NCI-H2227 (cell line): ENCODE measurements around the gene SLC25A26.
"Not testable (repeated sequence)": the region's sequence is repeated elsewhere in the genome, so short reads cannot be mapped to it uniquely, and the experiment has no call there.

Experiments
- DNase-seq: peaks from one replicate; lab custom pipeline; 2025; ENCODE audit not compliant: unreplicated experiment; lab: John Stamatoyannopoulos, UW

The SLC25A26 gene

GRCh38 chr3:66268864-66269263 is 48.1 kb downstream of the SLC25A26 start:
- no peak for DNase-seq

GRCh38 chr3:66269411-66269810 is 48.6 kb downstream of the SLC25A26 start:
- no peak for DNase-seq

GRCh38 chr3:66270288-66270687 is 49.5 kb downstream of the SLC25A26 start:
- no peak for DNase-seq

GRCh38 chr3:66270701-66271100 is 49.9 kb downstream of the SLC25A26 start:
- no peak for DNase-seq

- no peak for DNase-seq
Observed at GRCh38 chr3:66271231-66271630, 50.4 kb downstream of the SLC25A26 start.

- DNase-seq = no peak
Observed at GRCh38 chr3:66272016-66272415, 51.2 kb downstream of the SLC25A26 start.

GRCh38 chr3:66274837-66275236 is 54.0 kb downstream of the SLC25A26 start:
- not testable (repeated sequence) for DNase-seq

- DNase-seq = peak; percentile 64
Observed at GRCh38 chr3:66276705-66277274, 56.0 kb downstream of the SLC25A26 start.

- no peak for DNase-seq
Observed at GRCh38 chr3:66279168-66279567, 58.4 kb downstream of the SLC25A26 start.

- DNase-seq = no peak
Observed at GRCh38 chr3:66280304-66280703, 59.5 kb downstream of the SLC25A26 start.

- not testable (repeated sequence) for DNase-seq
Observed at GRCh38 chr3:66291922-66292321, 71.1 kb downstream of the SLC25A26 start.

- DNase-seq = no peak
Observed at GRCh38 chr3:66297260-66297873, 76.6 kb downstream of the SLC25A26 start.

- DNase-seq = no peak
Observed at GRCh38 chr3:66297900-66298299, 77.1 kb downstream of the SLC25A26 start.

- DNase-seq = no peak
Observed at GRCh38 chr3:66298591-66298990, 77.8 kb downstream of the SLC25A26 start.

GRCh38 chr3:66299085-66299484 is 78.3 kb downstream of the SLC25A26 start:
- DNase-seq = not testable (repeated sequence)

- DNase-seq = peak; percentile 65
Observed at GRCh38 chr3:66299891-66300290, 79.1 kb downstream of the SLC25A26 start.

GRCh38 chr3:66302288-66302687 is 81.5 kb downstream of the SLC25A26 start:
- no peak for DNase-seq

- DNase-seq = no peak
Observed at GRCh38 chr3:66303491-66303901, 82.7 kb downstream of the SLC25A26 start.

GRCh38 chr3:66304293-66304692 is 83.5 kb downstream of the SLC25A26 start:
- DNase-seq = no peak

- not testable (repeated sequence) for DNase-seq
Observed at GRCh38 chr3:66306086-66306485, 85.3 kb downstream of the SLC25A26 start.

- DNase-seq = not testable (repeated sequence)
Observed at GRCh38 chr3:66306991-66307390, 86.2 kb downstream of the SLC25A26 start.

GRCh38 chr3:66312039-66312438 is 91.2 kb downstream of the SLC25A26 start:
- DNase-seq = no peak

- no peak for DNase-seq
Observed at GRCh38 chr3:66314455-66314854, 93.7 kb downstream of the SLC25A26 start.
